H1 (cell line): ENCODE data around the gene FOXO4. TPM values are rescaled to one million over a fixed set of nuclear protein-coding genes. Genes with fewer than 3 reads are reported as not detected.

ENCODE experiments used
- CHD2 ChIP-seq: IDR thresholded peaks from 2 replicates; pipeline ENCODE4 v1.6.1; 2012; ENCODE audit warnings: low read length, improper control_type of control experiment
- polyA plus RNA-seq, 7 experiments: library from polyadenylated mRNA; depleted of rRNA in 3 of 7; stranded (reverse) in 5 of 7; unstranded in 2 of 7; fragments of >200 nt in 5 of 7; fragments of 200-250 nt in 2 of 7; gene quantifications; 1 replicate in 5 of 7; 2 replicates in 1 of 7; 4 replicates in 1 of 7; pipeline versions ENCODE4 v1.2.1 to v1.2.3, GENCODE V29; 2011 to 2013; ENCODE audit warnings: missing spikeins in 2 of 7, mixed read lengths in 2 of 7
- total RNA-seq: library from RNA; stranded (reverse); fragmentation: NEBNext Ultra II Directional; extraction: Animal tissue kit (Norgen Biotek cat#: 25700); gene quantifications from 2 replicates; pipeline ENCODE4 v1.2.1, GENCODE V29; 2021

Gene FOXO4
- total and polyA plus RNA-seq, 2 of the 8 experiments (the other 6 are each of a cell fraction or from before 2014, with no cell fraction given): 12.3 to 57.4 TPM

GRCh38 chrX:71082822-71083221 lies 12.8 kb upstream of the FOXO4 start (continued):
- TF ChIP-seq CHD2: no peak
